NB4 (cell line): ENCODE results near the gene SLC39A11.

Source experiments
- DNase-seq: peaks from one replicate; pipeline ENCODE4 v3.0.0; 2010; ENCODE audit warnings: low read depth
- H3K4me3 ChIP-seq: one replicate; pipeline ENCODE4 v1.5.1; 2011; ENCODE audit warnings: mild to moderate bottlenecking, low read depth, low read length, moderate library complexity
- MYC ChIP-seq: IDR thresholded peaks from 2 replicates; pipeline ENCODE4 v1.6.1; 2011; ENCODE audit warnings: low read depth, low read length
- POLR2A ChIP-seq: IDR thresholded peaks from 2 replicates; pipeline ENCODE4 v1.6.1; 2011; ENCODE audit warnings: mild to moderate bottlenecking; ENCODE audit not compliant: insufficient read length; ENCODE audit errors: extremely low read depth
- TF ChIP-seq, protein P1 (sequence below): IDR thresholded peaks from one replicate; pipeline ENCODE4 v1.5.1; 2012; ENCODE audit warnings: low read depth, low read length
- TF ChIP-seq, protein P2 (sequence below): IDR thresholded peaks from 2 replicates; pipeline ENCODE4 v1.6.1; 2011; ENCODE audit warnings: low read depth, low read length

Gene SLC39A11

DNA sequence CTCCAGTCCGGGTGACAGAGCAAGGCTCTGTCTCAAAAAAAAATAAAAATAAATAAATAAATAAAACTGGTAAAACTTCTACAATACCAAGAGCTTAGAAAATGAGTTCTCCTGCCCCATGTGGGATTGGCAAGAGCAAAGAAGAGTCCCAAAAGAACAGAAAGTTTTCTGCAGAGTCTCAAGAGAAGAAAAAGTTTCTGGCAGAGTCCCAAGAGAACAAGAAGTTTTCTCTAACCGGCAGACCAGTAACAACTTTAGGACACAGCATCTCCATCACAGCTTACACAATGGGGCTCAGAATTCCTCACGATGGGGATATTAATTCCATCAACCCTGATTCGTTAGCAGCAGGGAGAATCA is 1.1 kb downstream of the SLC39A11 start:
- TF ChIP-seq POLR2A (no peak), MYC (no peak)
- TF ChIP-seq, protein P1, sequence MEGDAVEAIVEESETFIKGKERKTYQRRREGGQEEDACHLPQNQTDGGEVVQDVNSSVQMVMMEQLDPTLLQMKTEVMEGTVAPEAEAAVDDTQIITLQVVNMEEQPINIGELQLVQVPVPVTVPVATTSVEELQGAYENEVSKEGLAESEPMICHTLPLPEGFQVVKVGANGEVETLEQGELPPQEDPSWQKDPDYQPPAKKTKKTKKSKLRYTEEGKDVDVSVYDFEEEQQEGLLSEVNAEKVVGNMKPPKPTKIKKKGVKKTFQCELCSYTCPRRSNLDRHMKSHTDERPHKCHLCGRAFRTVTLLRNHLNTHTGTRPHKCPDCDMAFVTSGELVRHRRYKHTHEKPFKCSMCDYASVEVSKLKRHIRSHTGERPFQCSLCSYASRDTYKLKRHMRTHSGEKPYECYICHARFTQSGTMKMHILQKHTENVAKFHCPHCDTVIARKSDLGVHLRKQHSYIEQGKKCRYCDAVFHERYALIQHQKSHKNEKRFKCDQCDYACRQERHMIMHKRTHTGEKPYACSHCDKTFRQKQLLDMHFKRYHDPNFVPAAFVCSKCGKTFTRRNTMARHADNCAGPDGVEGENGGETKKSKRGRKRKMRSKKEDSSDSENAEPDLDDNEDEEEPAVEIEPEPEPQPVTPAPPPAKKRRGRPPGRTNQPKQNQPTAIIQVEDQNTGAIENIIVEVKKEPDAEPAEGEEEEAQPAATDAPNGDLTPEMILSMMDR, result no peak
- TF ChIP-seq, protein P2, sequence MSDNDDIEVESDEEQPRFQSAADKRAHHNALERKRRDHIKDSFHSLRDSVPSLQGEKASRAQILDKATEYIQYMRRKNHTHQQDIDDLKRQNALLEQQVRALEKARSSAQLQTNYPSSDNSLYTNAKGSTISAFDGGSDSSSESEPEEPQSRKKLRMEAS, result no peak
- DNase-seq, result no peak
- H3K4me3 ChIP-seq, result peak overlapping the region; percentile 83

DNA sequence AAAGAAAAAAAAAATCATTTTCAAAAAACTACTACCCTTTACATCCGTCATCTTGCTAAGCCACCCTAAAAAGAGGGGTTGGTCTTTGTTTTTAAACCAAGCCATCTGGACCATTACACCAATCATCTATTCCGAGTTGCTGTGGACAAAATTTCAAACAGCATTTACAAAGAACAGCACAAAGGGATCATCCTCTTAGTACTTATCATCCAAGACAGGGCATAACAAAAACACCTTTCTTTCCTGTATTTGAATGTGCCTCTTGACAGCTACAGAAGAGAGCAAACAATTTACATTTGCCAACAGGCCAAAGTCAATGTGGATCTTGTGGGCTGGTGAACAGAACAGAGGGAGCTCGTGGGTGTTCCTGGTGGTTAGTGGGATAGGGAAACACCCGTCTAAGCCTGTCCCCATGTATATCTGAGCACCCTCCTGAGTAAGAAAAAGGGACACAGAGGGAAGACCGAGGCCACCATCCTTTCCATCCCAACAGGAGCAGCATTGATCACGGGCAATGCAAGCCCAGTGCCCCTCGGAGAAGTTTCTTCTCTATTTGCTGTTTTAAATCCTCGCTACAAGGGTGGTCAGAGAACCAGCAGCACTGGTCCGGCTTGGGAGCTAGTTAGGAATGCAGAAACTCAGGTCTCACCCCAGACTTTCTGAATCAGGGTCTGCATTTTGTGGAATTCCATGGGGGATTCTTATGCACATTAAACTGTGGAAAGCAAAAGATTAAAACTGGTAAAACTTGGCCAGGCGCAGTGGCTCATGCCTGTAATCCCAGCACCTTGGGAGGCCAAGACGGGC is 1.9 kb downstream of the SLC39A11 start:
- TF ChIP-seq POLR2A (no peak), MYC (no peak)
- TF ChIP-seq, protein P1, result no peak
- TF ChIP-seq, protein P2, result no peak
- peak overlapping the region; percentile 83 for H3K4me3 ChIP-seq
- DNase-seq, result no peak

DNA sequence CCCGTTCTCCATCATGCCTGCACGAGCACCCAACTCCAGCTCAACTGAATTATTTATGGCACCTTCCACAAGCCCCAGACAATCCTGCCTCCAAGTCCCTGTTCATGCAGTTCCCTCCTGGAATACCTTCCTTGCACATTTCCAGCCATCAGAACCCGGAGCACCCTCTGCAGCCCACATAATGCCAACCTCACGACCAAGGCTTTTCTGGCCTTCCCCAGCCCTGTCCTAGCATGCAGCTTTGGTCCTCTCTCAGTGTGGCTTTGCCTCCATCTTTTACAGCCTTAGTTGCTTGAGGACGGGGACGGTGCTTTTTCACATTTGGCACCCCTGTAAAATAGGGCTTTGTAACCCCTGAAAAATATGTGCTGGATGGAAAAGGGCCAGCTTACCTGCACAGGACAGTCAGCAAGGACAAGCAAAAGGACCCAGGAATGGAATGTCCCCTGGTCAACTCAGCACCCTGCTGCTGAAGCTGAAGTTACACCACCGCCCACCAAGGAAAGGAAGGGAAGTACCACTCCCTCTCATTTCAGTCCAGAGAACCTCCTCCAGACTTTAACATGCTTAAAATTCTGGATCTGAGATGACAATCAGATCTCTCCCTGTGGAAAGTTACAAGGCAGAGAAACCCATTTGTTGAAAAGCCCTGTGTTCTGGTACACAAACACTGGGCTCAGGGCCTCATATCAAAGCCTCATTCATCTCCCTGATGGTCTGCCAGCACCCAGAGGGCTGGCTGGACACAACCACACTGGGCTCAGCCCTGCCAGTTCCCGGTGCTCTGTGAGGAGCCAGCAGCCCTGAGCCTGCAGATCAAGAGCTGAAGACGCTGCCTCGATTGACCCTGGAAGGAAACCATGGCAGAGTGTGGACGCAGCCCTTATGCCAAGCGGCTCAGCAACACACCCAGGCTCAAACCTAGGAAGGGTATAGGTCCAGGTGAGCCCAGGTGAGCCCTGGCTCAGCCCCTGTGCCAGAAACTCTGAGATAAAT is 2.9 kb downstream of the SLC39A11 start:
- TF ChIP-seq MYC (no peak), POLR2A (no peak)
- TF ChIP-seq, protein P2, result no peak
- TF ChIP-seq, protein P1, result no peak
- H3K4me3 ChIP-seq, result peak overlapping the region; percentile 83
- no peak for DNase-seq

DNA sequence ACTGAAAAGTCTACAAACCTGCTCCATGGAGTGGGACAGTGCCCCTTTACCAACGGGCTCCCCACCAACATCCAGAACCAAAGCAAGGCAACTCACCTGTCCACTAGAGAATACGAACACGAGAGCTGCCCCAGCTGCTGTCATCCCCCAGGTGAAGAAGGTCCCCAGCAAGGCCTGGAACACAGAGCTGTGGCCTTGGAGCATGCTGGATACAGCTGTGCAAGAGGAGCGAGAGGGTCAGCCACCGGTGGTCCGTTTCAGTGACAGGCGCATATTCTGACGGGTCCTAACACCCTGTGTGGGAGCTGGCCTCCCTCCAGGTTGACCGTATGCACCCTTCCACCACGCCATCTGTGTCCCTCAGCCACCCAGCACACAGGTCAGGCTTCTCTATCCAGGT is 3.9 kb downstream of the SLC39A11 start:
- TF ChIP-seq MYC (no peak), POLR2A (no peak)
- TF ChIP-seq, protein P1, result no peak
- TF ChIP-seq, protein P2, result no peak
- DNase-seq, result no peak
- no peak overlapping the region for H3K4me3 ChIP-seq

DNA sequence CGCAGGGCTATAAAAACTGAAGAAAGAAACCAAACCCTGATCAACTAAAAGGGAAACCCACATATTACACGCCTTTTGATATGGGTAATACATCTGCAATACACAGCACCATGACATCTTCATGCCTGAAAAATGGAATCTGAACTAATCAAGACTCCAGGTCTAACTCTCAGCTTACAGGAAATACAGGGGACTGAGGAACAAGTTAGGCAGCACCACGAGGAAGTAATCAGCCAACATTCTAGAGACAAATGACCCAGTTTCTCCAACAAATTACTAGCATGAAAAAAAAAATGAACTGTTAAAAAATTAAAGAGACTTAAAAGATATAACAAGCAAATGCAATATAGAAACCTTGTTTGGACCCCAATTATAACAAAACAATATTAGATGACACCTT is 9.1 kb downstream of the SLC39A11 start:
- TF ChIP-seq, protein P2, result no peak
- TF ChIP-seq MYC, result no peak
- TF ChIP-seq POLR2A, result no peak
- TF ChIP-seq, protein P1, result no peak
- no peak overlapping the region for H3K4me3 ChIP-seq
- DNase-seq, result no peak
